BE2C (cell line): ENCODE data around the gene PBLD.
"Not testable (repeated sequence)": the region's sequence is repeated elsewhere in the genome, so short reads cannot be mapped to it uniquely, and the experiment has no call there.

Experiments
- DNase-seq: peaks from one replicate; pipeline ENCODE4 v3.0.0-alpha.2; 2020
- H3K27me3 ChIP-seq: fragments of 250-450 bp; sonication (Bioruptor Pico); 2 replicates; pipeline ENCODE4 v1.5.1; 2020; ENCODE audit warnings: mild to moderate bottlenecking
- H3K36me3 ChIP-seq: fragments of 250-450 bp; sonication (Bioruptor Pico); 2 replicates; pipeline ENCODE4 v1.5.1; 2020; ENCODE audit warnings: mild to moderate bottlenecking
- H3K4me1 ChIP-seq: fragments of 250-450 bp; sonication (Bioruptor Pico); 2 replicates; pipeline ENCODE4 v1.5.1; 2020
- H3K4me3 ChIP-seq: 2 replicates; pipeline ENCODE4 v1.5.1; 2011; ENCODE audit warnings: low read depth, low read length
- H3K9me3 ChIP-seq: fragments of 250-450 bp; sonication (Bioruptor Pico); 2 replicates; pipeline ENCODE4 v1.5.1; 2020
- TF ChIP-seq, protein P1 (sequence below): IDR thresholded peaks from 2 replicates; pipeline ENCODE4 v1.5.1; 2012; ENCODE audit warnings: mild to moderate bottlenecking, low read depth, low read length

Gene PBLD

DNA sequence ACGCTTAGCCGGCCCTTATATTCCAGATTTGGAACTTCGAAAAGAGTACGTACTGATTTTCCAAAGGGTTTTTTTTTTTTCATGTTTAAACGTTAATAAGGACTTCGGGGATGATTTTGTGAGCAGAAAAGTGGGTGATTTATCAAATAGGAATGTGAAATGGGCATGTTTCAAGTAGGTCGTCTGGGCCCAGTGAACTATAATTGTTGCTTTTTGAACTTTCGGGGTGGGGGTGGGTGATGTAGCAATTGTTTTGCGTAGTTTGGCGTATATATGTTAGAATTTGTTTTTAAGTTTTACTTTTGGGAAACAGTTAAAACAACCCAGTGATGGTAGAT lies 299 bp upstream of the PBLD start:
- Histone ChIP-seq H3K27me3 (no peaks in the 10 kb centered on the region), H3K4me1 (peaks cover 13% of the 10 kb centered on the region), H3K36me3 (peaks cover 38% of the 10 kb centered on the region), H3K4me3 (peak overlapping the region; percentile 98), H3K9me3 (no peaks in the 10 kb centered on the region; the same call in 1 of the 2 replicates)
- DNase-seq: no peak
- TF ChIP-seq, protein P1, sequence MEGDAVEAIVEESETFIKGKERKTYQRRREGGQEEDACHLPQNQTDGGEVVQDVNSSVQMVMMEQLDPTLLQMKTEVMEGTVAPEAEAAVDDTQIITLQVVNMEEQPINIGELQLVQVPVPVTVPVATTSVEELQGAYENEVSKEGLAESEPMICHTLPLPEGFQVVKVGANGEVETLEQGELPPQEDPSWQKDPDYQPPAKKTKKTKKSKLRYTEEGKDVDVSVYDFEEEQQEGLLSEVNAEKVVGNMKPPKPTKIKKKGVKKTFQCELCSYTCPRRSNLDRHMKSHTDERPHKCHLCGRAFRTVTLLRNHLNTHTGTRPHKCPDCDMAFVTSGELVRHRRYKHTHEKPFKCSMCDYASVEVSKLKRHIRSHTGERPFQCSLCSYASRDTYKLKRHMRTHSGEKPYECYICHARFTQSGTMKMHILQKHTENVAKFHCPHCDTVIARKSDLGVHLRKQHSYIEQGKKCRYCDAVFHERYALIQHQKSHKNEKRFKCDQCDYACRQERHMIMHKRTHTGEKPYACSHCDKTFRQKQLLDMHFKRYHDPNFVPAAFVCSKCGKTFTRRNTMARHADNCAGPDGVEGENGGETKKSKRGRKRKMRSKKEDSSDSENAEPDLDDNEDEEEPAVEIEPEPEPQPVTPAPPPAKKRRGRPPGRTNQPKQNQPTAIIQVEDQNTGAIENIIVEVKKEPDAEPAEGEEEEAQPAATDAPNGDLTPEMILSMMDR: no peak

GRCh38 chr10:68331455-68332258 lies 1.1 kb downstream of the PBLD start, which contains the start of gene HNRNPH3:
TSS of gene HNRNPH3 (plus strand) at chr10:68332064. CDS start at chr10:68337222, 5,158 bp downstream.
- Histone ChIP-seq H3K9me3 (no peaks in the 10 kb centered on the region; the same call in 1 of the 2 replicates), H3K4me3 (peak within 1 kb of the TSS; percentile 98), H3K4me1 (peaks cover 13% of the 10 kb centered on the region), H3K27me3 (no peaks in the 10 kb centered on the region), H3K36me3 (peaks cover 27% of the 10 kb centered on the region)
- TF ChIP-seq, protein P1: no peak
- peak; percentile 99 for DNase-seq

DNA sequence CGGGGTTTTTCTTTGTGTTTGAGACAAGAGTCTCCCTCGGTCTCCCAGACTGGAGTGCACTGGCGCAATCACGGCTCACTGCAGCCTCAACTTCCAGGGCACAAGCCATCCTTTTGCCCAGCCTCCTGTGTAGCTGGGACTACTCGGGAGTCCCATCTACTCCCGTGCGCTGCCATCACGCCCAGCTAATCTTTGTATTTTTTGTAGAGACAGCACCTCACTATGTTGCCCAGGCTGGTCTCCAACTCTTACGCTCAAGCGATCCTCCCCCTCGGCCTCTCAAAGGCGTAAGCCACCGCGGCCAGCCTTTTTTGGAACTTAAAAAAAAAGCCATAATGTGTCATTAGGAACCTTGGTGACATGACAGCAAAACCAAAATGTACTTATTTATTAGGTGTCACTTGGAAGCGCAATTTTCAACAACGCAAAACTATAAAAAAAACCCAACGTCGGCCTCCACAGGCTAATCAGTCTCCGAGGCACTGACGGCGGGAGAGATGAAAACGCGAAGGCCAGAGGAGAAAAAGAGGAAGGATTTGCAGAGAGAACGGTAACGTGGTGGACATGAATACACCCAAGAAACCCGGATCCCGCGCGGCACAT lies 1.8 kb downstream of the PBLD start:
- Histone ChIP-seq H3K4me3 (peak overlapping the region; percentile 98), H3K4me1 (peaks cover 8% of the 10 kb centered on the region), H3K27me3 (no peaks in the 10 kb centered on the region), H3K36me3 (peaks cover 25% of the 10 kb centered on the region), H3K9me3 (no peaks in the 10 kb centered on the region; the same call in 1 of the 2 replicates)
- peak; percentile 13 for DNase-seq
- TF ChIP-seq, protein P1: no peak

GRCh38 chr10:68329506-68329861 lies 3.2 kb downstream of the PBLD start:
- Histone ChIP-seq H3K4me1 (peaks cover 6% of the 10 kb centered on the region; the same call in 1 of the 2 replicates), H3K9me3 (no peaks in the 10 kb centered on the region; the same call in 1 of the 2 replicates), H3K4me3 (no peak overlapping the region), H3K27me3 (no peaks in the 10 kb centered on the region), H3K36me3 (peaks cover 20% of the 10 kb centered on the region)
- DNase-seq: no peak
- TF ChIP-seq, protein P1: no peak

GRCh38 chr10:68327889-68328786 lies 4.6 kb downstream of the PBLD start:
- DNase-seq: peak; percentile 15
- TF ChIP-seq, protein P1: no peak
- H3K27me3 ChIP-seq: no peaks in the 10 kb centered on the region
- peaks cover 7% of the 10 kb centered on the region for H3K36me3 ChIP-seq
- H3K4me3 ChIP-seq: peak overlapping the region; percentile 48
- H3K4me1 ChIP-seq: peaks cover 6% of the 10 kb centered on the region; the same call in 1 of the 2 replicates
- no peaks in the 10 kb centered on the region; the same call in 1 of the 2 replicates for H3K9me3 ChIP-seq

DNA sequence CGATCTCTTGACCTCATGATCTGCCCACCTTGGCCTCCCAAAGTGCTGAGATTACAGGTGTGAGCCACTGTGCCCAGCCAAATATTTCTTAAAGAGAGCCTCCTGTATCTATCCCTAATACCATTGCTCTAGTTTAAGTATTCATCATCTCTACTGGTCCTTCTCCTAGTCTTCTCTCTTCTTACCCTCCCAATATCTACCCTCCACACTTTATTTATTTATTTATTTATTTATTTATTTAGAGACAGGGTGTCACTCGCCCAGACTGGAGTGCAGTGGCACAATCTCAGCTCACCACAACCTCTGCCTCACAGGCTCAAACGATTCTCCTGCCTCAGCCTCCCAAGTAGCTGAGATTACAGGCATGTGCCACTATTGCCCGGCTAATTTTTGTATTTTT lies 8.3 kb downstream of the PBLD start:
- H3K36me3 ChIP-seq, DNase-seq, H3K4me3 ChIP-seq, H3K4me1 ChIP-seq, H3K27me3 ChIP-seq, H3K9me3 ChIP-seq: not testable (repeated sequence)
